H1 (cell line): ENCODE measurements around the gene OR4K2.

ENCODE experiments used
- CEBPB ChIP-seq: IDR thresholded peaks from 2 replicates; pipeline ENCODE4 v1.6.1; 2012; ENCODE audit warnings: low read depth, low read length
- KDM1A ChIP-seq: fragments of 200-600, 300-600 bp; sonication (generic); IDR thresholded peaks from 2 replicates; pipeline ENCODE4 v1.7.1; 2016; ENCODE audit warnings: mild to moderate bottlenecking, low read length, borderline replicate concordance
- KDM5A ChIP-seq: fragments of 200-600 bp; IDR thresholded peaks from 2 replicates; pipeline ENCODE4 v1.7.1; 2012; ENCODE audit warnings: mild to moderate bottlenecking, low read length, inconsistent platforms, mixed read lengths
- NANOG ChIP-seq: IDR thresholded peaks from 2 replicates; pipeline ENCODE4 v1.6.1; 2011; ENCODE audit warnings: low read length, low read depth, mild to moderate bottlenecking, inconsistent platforms; ENCODE audit not compliant: insufficient read depth, poor library complexity, severe bottlenecking
- NRF1 ChIP-seq: IDR thresholded peaks from 2 replicates; pipeline ENCODE4 v1.6.1; 2011; ENCODE audit warnings: mild to moderate bottlenecking, low read depth, low read length, improper control_type of control experiment
- POLR2A ChIP-seq, 2 experiments: IDR thresholded peaks; 1 replicate in 1 of 2; 2 replicates in 1 of 2; pipeline ENCODE4 v1.6.1; 2011; ENCODE audit warnings: low read depth in 2 of 2, low read length in 2 of 2, mild to moderate bottlenecking in 2 of 2; ENCODE audit errors: control extremely low read depth in 1 of 2
- POLR2AphosphoS5 ChIP-seq: IDR thresholded peaks from 2 replicates; pipeline ENCODE4 v1.6.1; 2011; ENCODE audit warnings: low read depth, low read length
- POU5F1 ChIP-seq: IDR thresholded peaks from 2 replicates; pipeline ENCODE4 v1.6.1; 2011; ENCODE audit warnings: low read depth, mild to moderate bottlenecking, low read length, moderate library complexity
- SIN3A ChIP-seq, 2 experiments: IDR thresholded peaks in 1 of 2; conservative IDR thresholded peaks in 1 of 2; 2 replicates each; pipeline ENCODE4 v1.6.1; 2011 to 2012; ENCODE audit warnings: low read length in 2 of 2, improper control_type of control experiment in 1 of 2, low read depth in 1 of 2, mild to moderate bottlenecking in 1 of 2
- ZNF274 ChIP-seq: IDR thresholded peaks from 2 replicates; pipeline ENCODE4 v1.7.0; 2012; ENCODE audit warnings: low read length, borderline replicate concordance; ENCODE audit errors: extremely low read depth
- TF ChIP-seq, protein P1 (sequence below), 3 experiments: IDR thresholded peaks; 1 replicate in 2 of 3; 2 replicates in 1 of 3; pipeline versions ENCODE4 v1.5.1 to v1.6.1; 2011; ENCODE audit warnings: low read length in 3 of 3, mild to moderate bottlenecking in 3 of 3, inconsistent platforms in 2 of 3, low read depth in 1 of 3, moderate library complexity in 1 of 3; ENCODE audit not compliant: insufficient read depth in 1 of 3; ENCODE audit errors: control extremely low read depth in 1 of 3

DNA sequence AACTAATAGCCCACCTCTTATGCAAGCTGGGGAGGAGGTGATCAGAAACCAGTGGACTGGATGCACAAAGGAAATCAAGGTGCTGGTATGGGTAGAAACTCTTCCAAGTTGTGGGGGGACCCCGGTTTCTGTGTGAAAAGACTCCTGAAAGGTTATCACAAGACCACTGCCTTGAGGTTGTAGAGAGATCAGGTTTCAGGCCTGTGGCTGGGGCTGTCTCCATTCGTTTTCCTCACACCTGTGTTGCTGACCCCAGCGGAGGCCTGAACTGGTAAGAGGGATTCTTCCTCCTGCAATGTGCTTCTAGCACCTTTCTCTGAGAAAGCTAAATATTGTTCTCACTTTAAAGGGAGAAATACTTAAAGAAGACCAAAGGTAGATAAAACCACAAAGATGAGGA, 36.2 kb downstream of the OR4K2 start:
- TF ChIP-seq, protein P1, sequence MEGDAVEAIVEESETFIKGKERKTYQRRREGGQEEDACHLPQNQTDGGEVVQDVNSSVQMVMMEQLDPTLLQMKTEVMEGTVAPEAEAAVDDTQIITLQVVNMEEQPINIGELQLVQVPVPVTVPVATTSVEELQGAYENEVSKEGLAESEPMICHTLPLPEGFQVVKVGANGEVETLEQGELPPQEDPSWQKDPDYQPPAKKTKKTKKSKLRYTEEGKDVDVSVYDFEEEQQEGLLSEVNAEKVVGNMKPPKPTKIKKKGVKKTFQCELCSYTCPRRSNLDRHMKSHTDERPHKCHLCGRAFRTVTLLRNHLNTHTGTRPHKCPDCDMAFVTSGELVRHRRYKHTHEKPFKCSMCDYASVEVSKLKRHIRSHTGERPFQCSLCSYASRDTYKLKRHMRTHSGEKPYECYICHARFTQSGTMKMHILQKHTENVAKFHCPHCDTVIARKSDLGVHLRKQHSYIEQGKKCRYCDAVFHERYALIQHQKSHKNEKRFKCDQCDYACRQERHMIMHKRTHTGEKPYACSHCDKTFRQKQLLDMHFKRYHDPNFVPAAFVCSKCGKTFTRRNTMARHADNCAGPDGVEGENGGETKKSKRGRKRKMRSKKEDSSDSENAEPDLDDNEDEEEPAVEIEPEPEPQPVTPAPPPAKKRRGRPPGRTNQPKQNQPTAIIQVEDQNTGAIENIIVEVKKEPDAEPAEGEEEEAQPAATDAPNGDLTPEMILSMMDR (IDR thresholded peaks at IDR 0.05; ENCODE audit: control extremely low read depth in 1 of 3, insufficient read depth in 1 of 3, low read depth in 1 of 3, low read length in 3 of 3): no peak
- no peak for TF ChIP-seq POLR2AphosphoS5
- TF ChIP-seq NANOG: no peak
- no peak for TF ChIP-seq NRF1
- no peak for TF ChIP-seq POLR2A (IDR thresholded peaks at IDR 0.05; ENCODE audit: control extremely low read depth in 1 of 2, low read depth in 2 of 2, low read length in 2 of 2)
- TF ChIP-seq POU5F1: no peak
- no peak for TF ChIP-seq KDM5A
- no peak for TF ChIP-seq ZNF274
- no peak for TF ChIP-seq KDM1A
- TF ChIP-seq SIN3A (conservative IDR thresholded peaks at IDR 0.05 in 1 of 2, IDR thresholded peaks at IDR 0.05 in 1 of 2; ENCODE audit: low read depth in 1 of 2, low read length in 2 of 2): no peak
- no peak for TF ChIP-seq CEBPB
